GM21786 (cell line): ENCODE measurements around the gene GPR35.

Experiments used
- ATAC-seq: cut with Tn5 transposase; IDR thresholded peaks from one replicate; pipeline ENCODE4 v1.9.1; 2021; ENCODE audit not compliant: unreplicated experiment

Gene GPR35

GRCh38 chr2:240637116-240637900, 12.0 kb downstream of the GPR35 start:
- no peak for ATAC-seq

GRCh38 chr2:240637901-240638345, 12.6 kb downstream of the GPR35 start:
- no peak for ATAC-seq

GRCh38 chr2:240638512-240639160, 13.4 kb downstream of the GPR35 start:
- no peak for ATAC-seq

GRCh38 chr2:240639566-240639965, 14.3 kb downstream of the GPR35 start:
- ATAC-seq: no peak

- ATAC-seq: no peak
Measured at GRCh38 chr2:240640939-240641338, 15.7 kb downstream of the GPR35 start.

GRCh38 chr2:240642061-240642805, 17.0 kb downstream of the GPR35 start:
- ATAC-seq: no peak

GRCh38 chr2:240642806-240643092, 17.5 kb downstream of the GPR35 start:
- no peak for ATAC-seq

GRCh38 chr2:240643093-240643810, 18.0 kb downstream of the GPR35 start:
- no peak for ATAC-seq

- ATAC-seq: no peak
Measured at GRCh38 chr2:240643811-240644150, 18.5 kb downstream of the GPR35 start.

GRCh38 chr2:240644171-240644651, 18.9 kb downstream of the GPR35 start:
- ATAC-seq: no peak

GRCh38 chr2:240644859-240645301, 19.6 kb downstream of the GPR35 start:
- ATAC-seq: no peak

- no peak for ATAC-seq
Measured at GRCh38 chr2:240645346-240645745, 20.1 kb downstream of the GPR35 start.

GRCh38 chr2:240645801-240646175, 20.5 kb downstream of the GPR35 start:
- no peak for ATAC-seq

- no peak for ATAC-seq
Measured at GRCh38 chr2:240646176-240646899, 21.1 kb downstream of the GPR35 start.

- no peak for ATAC-seq
Measured at GRCh38 chr2:240646900-240647502, 21.7 kb downstream of the GPR35 start.

GRCh38 chr2:240647503-240648154, 22.3 kb downstream of the GPR35 start:
- ATAC-seq: no peak

- no peak for ATAC-seq
Measured at GRCh38 chr2:240648155-240648649, 22.9 kb downstream of the GPR35 start.

GRCh38 chr2:240648650-240649275, 23.5 kb downstream of the GPR35 start:
- no peak for ATAC-seq

GRCh38 chr2:240649331-240649730, 24.1 kb downstream of the GPR35 start:
- ATAC-seq: no peak
